NCI-H1436 (cell line): ENCODE measurements around the gene AMY2B.
"Not testable (repeated sequence)": the region's sequence is repeated elsewhere in the genome, so short reads cannot be mapped to it uniquely, and the experiment has no call there.

ENCODE experiments used
- DNase-seq: peaks from one replicate; lab custom pipeline; 2025; lab: John Stamatoyannopoulos, UW

AMY2B gene

GRCh38 chr1:103571289-103571688, at the start of gene AMY2B:
Gene AMY2B, plus strand, starts transcription at chr1:103571589. Its CDS starts 14 bp downstream, at chr1:103571603.
- not testable (repeated sequence) for DNase-seq

- no peak for DNase-seq
Observed at GRCh38 chr1:103523346-103523745, 48.0 kb upstream of the AMY2B start.

DNA sequence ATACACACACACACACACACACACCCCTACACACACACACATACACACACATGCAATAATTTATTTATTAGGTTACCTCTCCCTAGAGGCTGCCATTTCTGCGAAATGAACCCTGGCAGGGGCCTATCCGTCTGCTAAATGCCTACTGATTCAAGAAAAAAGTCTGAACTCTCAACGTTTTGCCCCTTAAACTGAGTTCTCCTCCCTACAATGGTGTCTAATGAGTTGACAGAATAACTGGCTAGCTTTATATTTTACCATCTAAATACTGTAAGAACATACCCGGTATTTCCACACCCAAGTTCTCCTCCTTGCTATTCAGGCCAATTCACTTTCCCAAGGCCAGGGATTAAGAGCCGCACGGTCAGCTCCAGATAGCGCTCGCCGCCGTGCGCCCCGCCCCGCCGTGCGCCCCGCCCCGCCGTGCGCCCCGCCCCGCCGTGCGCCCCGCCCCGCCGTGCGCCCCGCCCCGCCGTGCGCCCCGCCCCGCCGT, 46.2 kb upstream of the AMY2B start:
- DNase-seq, result no peak

DNA sequence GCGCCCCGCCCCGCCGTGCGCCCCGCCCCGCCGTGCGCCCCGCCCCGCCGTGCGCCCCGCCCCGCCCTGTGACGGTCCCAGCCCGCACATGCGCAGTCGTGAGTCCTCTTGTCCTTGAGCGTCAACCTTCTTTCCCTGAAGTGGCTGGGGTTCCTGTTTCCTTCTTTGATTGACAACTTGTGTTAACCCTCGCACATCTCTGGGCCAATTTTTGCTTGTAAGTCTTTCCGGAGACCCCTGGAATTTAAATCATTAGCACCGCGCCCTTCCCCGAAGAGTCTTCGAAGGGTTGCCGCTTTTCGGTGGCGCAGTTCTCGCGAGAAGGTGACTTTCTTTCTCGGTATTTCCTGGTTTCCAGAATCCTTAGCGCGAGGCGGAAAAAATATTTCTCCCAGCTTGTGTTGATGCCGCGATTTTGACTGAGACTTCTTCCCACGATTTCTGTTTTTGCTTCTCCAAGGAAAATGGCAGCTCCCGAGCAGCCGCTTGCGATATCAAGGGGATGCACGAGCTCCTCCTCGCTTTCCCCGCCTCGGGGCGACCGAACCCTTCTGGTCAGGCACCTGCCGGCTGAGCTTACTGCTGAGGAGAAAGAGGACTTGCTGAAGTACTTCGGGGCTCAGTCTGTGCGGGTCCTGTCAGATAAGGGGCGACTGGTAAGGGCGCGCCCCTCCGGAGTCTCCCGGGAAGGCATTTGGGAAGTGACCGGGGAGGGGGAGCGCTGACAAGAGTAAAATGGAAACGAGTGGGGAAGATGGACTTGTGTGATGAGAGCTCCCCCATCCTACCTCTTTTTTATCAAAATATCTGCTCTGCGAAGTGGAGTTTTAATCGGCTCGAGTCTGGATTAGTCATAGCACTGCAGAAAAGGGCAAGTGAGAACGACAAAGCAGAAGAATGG, 45.5 kb upstream of the AMY2B start, which contains the start of gene RNPC3:
TSS of gene RNPC3 (plus strand) at position 93 of the 901 bp plus-strand sequence. CDS start at position 465, 372 bp downstream.
- DNase-seq, result peak; percentile 89

GRCh38 chr1:103527331-103527730, 44.1 kb upstream of the AMY2B start:
- no peak for DNase-seq

DNA sequence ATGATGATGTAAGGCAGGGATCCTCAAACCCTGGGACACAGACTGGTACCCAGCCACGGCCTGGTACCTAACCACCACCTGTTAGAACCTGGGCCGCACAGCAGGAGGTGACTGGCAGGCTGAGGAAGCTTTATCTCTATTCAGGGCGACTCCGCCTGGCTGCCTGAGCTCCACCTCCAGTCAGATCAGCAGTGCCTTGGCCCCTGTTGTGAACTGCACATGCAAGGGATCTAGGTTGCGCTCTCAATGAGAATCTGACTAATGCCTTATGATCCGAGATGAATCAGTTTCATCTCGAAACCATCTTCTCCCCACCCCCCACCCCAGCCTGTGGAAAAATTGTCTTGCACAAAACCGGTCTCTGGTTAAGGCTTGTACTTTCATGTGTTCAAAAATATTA, 41.6 kb upstream of the AMY2B start:
- no peak for DNase-seq

GRCh38 chr1:103538226-103538625, 33.2 kb upstream of the AMY2B start:
- DNase-seq, result no peak

GRCh38 chr1:103541431-103541830, 30.0 kb upstream of the AMY2B start:
- no peak for DNase-seq

DNA sequence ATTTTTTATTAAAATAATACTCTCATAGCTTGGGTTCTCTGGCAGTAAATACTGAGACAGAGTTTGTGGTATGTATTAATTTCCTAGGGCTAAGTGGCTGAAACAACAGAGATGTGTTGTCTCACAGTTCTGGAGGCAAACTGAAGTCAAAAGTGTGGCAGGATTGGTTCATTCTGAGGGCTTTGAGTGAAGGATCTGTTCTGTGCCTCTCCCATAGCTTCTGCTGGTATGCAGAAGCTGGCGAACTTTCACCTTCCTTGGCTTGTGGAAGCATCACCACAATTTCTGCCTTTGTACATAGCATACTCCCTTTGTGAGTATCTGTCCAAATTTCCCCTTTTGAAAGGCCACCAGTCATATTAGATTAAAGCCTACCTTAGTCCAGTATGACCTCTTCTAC, 24.9 kb upstream of the AMY2B start:
- DNase-seq, result no peak

DNA sequence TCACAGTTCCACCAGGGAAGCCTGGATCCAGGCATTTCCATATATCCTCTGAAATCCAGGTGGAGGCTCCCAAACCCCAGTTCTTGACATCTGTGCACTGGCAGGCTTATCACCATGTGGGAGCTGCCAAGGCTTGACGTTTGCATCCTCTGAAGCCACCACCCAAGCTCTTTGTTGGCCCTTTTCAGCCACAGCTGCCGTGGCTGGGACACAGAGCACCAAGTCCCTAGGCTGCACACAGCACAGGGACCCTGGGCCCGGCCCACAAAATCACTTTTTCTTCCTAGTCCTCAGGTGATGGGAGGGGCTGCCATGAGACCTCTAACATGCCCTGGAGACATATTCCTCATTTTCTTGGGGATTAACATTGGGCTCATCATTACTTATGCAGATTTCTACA, 23.5 kb upstream of the AMY2B start:
- no peak for DNase-seq

DNA sequence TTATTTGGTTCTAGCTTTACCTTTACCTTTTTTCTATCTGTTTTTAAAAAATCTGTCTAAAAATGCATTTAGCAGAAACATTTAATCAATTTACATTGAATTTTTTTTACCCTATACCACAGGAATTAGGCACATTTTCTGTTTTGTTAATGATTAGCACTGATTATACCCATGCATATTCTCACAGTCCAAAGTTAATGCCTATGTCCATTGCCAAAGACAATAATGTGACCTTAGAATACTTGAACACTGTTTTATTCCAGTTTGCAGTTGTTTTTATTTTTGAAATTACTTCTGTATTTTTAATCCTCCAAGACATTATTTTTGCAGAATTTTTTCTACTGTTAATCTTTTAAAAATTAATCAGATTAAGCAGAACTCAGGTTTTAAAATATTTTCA, 11.0 kb upstream of the AMY2B start:
- DNase-seq, result no peak

- DNase-seq, result not testable (repeated sequence)
Observed at GRCh38 chr1:103561124-103561523, 10.3 kb upstream of the AMY2B start.

- DNase-seq, result no peak
Observed at GRCh38 chr1:103561643-103562395, 9.6 kb upstream of the AMY2B start.

DNA sequence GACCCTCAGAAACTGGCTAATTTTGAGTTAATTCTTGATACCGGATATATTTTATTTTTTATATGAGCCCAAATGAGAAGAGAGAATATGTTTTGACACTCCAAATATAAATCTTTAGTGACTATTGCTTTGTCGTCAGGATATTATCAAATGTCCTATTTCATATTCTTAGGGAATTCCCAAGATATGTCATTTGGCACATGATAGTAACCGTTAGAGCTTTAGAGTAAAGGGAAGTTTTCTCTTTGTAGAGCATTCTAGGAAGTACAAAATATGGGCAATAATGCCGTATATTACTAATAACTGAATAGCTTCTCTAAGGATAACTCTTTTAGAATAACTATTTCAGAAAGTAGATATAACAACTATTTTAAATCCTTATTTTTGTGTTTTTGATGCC, 8.3 kb upstream of the AMY2B start:
- no peak for DNase-seq

GRCh38 chr1:103569493-103569892, 1.9 kb upstream of the AMY2B start:
- DNase-seq, result no peak

DNA sequence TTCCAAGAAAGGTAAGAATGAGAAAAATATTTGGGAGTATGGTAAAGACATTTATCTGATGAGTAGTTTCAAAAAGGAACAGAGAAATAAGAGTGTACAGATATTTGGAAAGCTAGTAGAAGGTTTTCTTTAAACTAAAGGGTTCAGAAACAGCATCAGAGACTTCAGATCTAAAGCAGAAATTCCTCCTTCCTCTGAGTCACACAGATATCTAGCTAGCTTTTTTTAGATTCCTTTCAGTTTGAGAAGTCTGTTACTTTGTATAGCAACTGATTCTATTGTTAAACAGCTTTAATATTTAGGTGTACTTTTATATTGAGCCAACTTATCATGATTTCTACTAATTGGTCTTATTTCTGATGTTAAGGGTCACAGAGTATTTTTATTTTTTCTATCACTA, 4.7 kb downstream of the AMY2B start:
- no peak for DNase-seq

GRCh38 chr1:103576784-103577183, 5.4 kb downstream of the AMY2B start:
- DNase-seq, result not testable (repeated sequence)

DNA sequence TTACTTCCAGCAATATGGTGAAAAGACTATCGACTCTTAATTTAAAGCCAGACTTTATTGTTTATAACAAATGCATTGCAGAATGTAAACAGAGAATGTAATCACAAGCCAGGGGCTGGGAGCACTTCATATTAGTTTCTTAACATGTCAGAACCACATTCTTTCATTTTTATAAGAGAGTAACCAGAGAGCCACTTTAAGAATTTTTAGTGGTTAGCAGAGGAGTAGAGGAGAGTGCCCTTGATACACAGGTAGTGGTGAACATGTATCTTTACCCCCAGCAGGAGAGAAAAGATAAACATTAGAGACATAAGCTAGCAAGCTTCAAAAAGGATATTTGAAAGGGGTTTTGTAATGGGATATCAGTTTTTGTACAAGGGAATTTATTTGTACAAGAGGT, 11.1 kb downstream of the AMY2B start:
- DNase-seq, result no peak

DNA sequence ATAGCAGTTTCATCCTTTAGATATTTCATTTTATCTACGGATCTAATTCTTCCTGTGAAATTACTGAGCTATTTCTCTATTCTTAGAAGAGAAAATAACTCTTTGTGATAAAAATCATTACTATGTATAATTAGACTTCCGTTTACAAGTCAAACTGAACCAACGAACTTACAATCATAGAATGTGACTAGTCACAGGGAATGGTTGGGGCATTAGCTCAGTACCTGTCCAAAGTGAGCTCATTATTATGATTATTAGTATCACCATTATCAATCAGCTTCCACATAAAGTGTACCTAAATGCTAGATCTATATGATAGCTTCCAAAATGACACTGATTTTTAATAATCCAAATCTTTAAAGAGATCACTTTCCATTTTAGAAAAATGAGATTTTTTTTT, 12.5 kb downstream of the AMY2B start:
- no peak for DNase-seq

DNA sequence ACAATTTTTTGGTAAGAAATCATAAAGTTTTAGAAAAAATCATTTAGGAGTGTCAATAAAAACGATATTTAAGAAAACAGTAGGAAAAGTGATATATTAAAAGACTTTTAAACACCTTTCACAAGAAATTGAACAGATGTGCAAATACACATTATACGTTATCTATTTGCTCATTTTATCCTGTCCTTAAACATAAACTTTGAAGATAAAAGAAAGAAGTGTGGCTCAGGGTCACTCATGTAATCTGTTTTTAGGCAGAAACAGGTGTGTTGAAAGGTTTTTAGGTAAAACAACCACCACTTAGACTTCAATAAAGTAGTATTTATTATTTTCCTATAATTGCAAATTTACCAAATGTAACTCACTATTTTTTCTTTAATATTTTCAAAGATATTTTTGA, 13.1 kb downstream of the AMY2B start:
- no peak for DNase-seq

- not testable (repeated sequence) for DNase-seq
Observed at GRCh38 chr1:103602740-103603139, 31.4 kb downstream of the AMY2B start.

DNA sequence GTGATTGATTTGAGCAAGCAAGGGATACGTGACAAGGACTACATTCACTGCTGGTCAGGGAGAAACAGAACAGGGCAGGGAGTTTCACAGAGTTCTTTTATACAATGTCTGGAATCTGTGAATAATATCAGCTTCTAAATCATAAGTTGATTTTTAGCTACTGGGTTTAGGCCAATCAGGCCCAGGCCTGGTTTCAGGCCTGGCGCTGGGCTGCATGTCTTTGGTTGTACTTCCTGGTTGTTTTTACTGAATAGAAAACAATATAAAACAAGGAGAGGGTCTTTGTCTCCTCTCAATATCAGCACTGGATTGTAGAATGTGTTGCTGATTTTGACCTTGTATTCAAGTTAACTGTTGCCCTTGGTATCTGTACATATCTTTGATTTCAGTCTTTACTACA, 45.0 kb downstream of the AMY2B start:
- no peak for DNase-seq

GRCh38 chr1:103616994-103617477, 45.6 kb downstream of the AMY2B start, which contains the start of gene AMY2A:
Gene AMY2A, plus strand, starts transcription at chr1:103617427. Its CDS starts 14 bp downstream, at chr1:103617441.
- not testable (repeated sequence) for DNase-seq
